MM.1S (cell line): ENCODE results near the gene ELAVL4.
"Not testable (repeated sequence)": the region's sequence is repeated elsewhere in the genome, so short reads cannot be mapped to it uniquely, and the experiment has no call there.

Experiments
- DNase-seq: peaks from one replicate; pipeline ENCODE4 v3.0.0-alpha.2; 2015
- H2AFZ ChIP-seq: fragments of 300-600 bp; sonication (generic); 2 replicates; pipeline ENCODE4 v1.6.0; 2016; ENCODE audit warnings: antibody characterized with exemption, low read length
- H3F3A ChIP-seq: fragments of 300-600 bp; sonication (generic); 2 replicates; pipeline ENCODE4 v1.6.1; 2016; ENCODE audit warnings: mild to moderate bottlenecking, antibody characterized with exemption, low read length, moderate library complexity, mixed read lengths; ENCODE audit not compliant: insufficient read depth
- H3K27ac ChIP-seq: fragments of 300-600 bp; sonication (generic); 2 replicates; pipeline ENCODE4 v1.5.1; 2016; ENCODE audit warnings: mild to moderate bottlenecking, low read length
- H3K27me3 ChIP-seq: fragments of 300-600 bp; sonication (generic); replicated peaks from 2 replicates; pipeline ENCODE4 v1.6.0; 2016; ENCODE audit warnings: low read length; ENCODE audit not compliant: insufficient read depth
- H3K36me3 ChIP-seq: fragments of 300-600 bp; sonication (generic); replicated peaks from 2 replicates; pipeline ENCODE4 v1.6.1; 2016; ENCODE audit warnings: mild to moderate bottlenecking, low read length, mixed read lengths; ENCODE audit not compliant: insufficient read depth
- H3K4me1 ChIP-seq: fragments of 300-600 bp; sonication (generic); 2 replicates; pipeline ENCODE4 v1.6.1; 2016; ENCODE audit warnings: low read length, mixed read lengths
- H3K4me2 ChIP-seq: fragments of 300-600 bp; sonication (generic); 2 replicates; pipeline ENCODE4 v1.6.0; 2016; ENCODE audit warnings: low read depth, low read length
- H3K4me3 ChIP-seq: fragments of 300-600 bp; sonication (generic); 2 replicates; pipeline ENCODE4 v1.5.1; 2016; ENCODE audit warnings: low read length, mixed read lengths
- H3K79me2 ChIP-seq: fragments of 300-600 bp; sonication (generic); 2 replicates; pipeline ENCODE4 v1.6.1; 2016; ENCODE audit warnings: mixed run types, low read length, mixed read lengths
- H3K9ac ChIP-seq: fragments of 300-600 bp; sonication (generic); 2 replicates; pipeline ENCODE4 v1.6.1; 2016; ENCODE audit warnings: low read length, mixed read lengths
- H3K9me2 ChIP-seq: fragments of 300-600 bp; sonication (generic); replicated peaks from 2 replicates; pipeline ENCODE4 v1.6.1; 2016; ENCODE audit warnings: mild to moderate bottlenecking, low read length, mixed read lengths; ENCODE audit not compliant: insufficient read depth
- H3K9me3 ChIP-seq: fragments of 300-600 bp; sonication (generic); replicated peaks from 2 replicates; pipeline ENCODE4 v1.6.1; 2016; ENCODE audit warnings: mild to moderate bottlenecking, low read length, mixed read lengths; ENCODE audit not compliant: insufficient read depth
- H4K20me1 ChIP-seq: fragments of 300-600 bp; sonication (generic); 2 replicates; pipeline ENCODE4 v1.6.1; 2016; ENCODE audit warnings: mild to moderate bottlenecking, low read length, moderate library complexity, mixed read lengths; ENCODE audit not compliant: insufficient read depth
- EZH2 ChIP-seq: fragments of 300-600 bp; sonication (generic); optimal IDR thresholded peaks from 2 replicates; pipeline ENCODE3; 2017; ENCODE audit warnings: low read depth, mild to moderate bottlenecking, antibody characterized with exemption, low read length, mixed read lengths
- EZH2phosphoT487 ChIP-seq: fragments of 300-600 bp; sonication (generic); IDR thresholded peaks from 2 replicates; pipeline ENCODE4 v1.6.1; 2018; ENCODE audit warnings: antibody characterized with exemption, low read length
- TF ChIP-seq, protein P1 (sequence below): fragments of 300-600 bp; sonication (generic); IDR thresholded peaks from 2 replicates; pipeline ENCODE4 v1.5.1; 2016; ENCODE audit warnings: antibody characterized with exemption, low read length, mixed read lengths

The ELAVL4 gene

DNA sequence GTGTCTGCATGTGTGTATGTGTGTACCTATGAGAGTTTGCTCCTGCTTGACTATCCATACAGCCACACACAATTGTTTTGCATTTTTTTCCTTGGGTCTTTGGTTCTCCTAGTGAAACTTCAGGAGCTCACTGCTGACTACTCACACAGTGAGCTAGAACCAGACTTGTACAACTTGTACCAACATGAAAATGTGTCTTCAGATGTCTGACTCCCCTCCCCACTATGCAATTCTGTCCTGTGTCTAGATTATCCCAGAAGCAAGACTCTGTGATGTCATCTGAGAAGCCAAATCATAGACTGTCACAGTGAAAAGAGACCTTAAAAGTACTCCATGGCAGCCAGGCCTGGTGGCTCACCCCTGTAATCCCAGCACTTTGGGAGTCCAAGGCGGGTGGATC is 49.7 kb downstream of the ELAVL4 start:
- Histone ChIP-seq H3K79me2 (no peaks in the 10 kb centered on the region), H3K9ac (no peak overlapping the region), H3K27ac (no peak overlapping the region), H3K4me2 (no peak overlapping the region), H3K9me2 (no peaks in the 10 kb centered on the region), H3K36me3 (no peaks in the 10 kb centered on the region), H3F3A (no peaks in the 10 kb centered on the region), H4K20me1 (no peaks in the 10 kb centered on the region), H3K27me3 (no peaks in the 10 kb centered on the region), H3K4me1 (no peaks in the 10 kb centered on the region), H3K4me3 (no peak overlapping the region), H3K9me3 (no peaks in the 10 kb centered on the region), H2AFZ (no peak overlapping the region)
- no peak for DNase-seq
- TF ChIP-seq EZH2 = no peak
- TF ChIP-seq, protein P1, sequence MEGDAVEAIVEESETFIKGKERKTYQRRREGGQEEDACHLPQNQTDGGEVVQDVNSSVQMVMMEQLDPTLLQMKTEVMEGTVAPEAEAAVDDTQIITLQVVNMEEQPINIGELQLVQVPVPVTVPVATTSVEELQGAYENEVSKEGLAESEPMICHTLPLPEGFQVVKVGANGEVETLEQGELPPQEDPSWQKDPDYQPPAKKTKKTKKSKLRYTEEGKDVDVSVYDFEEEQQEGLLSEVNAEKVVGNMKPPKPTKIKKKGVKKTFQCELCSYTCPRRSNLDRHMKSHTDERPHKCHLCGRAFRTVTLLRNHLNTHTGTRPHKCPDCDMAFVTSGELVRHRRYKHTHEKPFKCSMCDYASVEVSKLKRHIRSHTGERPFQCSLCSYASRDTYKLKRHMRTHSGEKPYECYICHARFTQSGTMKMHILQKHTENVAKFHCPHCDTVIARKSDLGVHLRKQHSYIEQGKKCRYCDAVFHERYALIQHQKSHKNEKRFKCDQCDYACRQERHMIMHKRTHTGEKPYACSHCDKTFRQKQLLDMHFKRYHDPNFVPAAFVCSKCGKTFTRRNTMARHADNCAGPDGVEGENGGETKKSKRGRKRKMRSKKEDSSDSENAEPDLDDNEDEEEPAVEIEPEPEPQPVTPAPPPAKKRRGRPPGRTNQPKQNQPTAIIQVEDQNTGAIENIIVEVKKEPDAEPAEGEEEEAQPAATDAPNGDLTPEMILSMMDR = no peak
- TF ChIP-seq EZH2phosphoT487 = no peak

- Histone ChIP-seq H2AFZ (no peak overlapping the region), H3K9ac (no peak overlapping the region), H3K4me3 (no peak overlapping the region), H3K4me2 (no peak overlapping the region), H3K79me2 (no peaks in the 10 kb centered on the region), H3K27ac (no peak overlapping the region), H3K9me2 (no peaks in the 10 kb centered on the region), H3K36me3 (no peaks in the 10 kb centered on the region), H3K4me1 (no peaks in the 10 kb centered on the region), H3K27me3 (no peaks in the 10 kb centered on the region), H4K20me1 (no peaks in the 10 kb centered on the region), H3F3A (no peaks in the 10 kb centered on the region), H3K9me3 (no peaks in the 10 kb centered on the region)
- TF ChIP-seq, protein P1 = no peak
- TF ChIP-seq EZH2phosphoT487 = no peak
- DNase-seq = no peak
Measured at GRCh38 chr1:50163680-50164079, 55.0 kb downstream of the ELAVL4 start.

DNA sequence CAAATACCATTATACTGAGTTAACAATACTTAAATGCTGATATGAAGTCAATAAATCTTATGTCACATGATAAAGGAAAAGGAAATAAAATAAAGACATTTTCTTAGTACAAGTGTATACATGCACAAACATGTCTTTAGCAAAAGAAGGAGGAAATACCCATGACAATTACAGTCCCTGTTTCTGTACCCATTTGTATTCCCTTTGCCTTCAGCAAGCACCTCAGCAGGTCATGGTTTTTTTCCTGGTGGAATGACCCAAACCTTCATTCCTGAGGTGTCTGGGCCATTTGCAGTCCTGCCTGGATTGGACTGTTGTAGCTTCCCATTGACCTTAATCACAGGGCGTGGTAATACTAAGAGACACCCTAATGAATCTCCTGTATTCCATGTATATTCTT is 57.6 kb downstream of the ELAVL4 start:
- not testable (repeated sequence) for H3K9me2 ChIP-seq, H3K4me2 ChIP-seq, H3K9me3 ChIP-seq, H3K27me3 ChIP-seq, H3K36me3 ChIP-seq, H3K27ac ChIP-seq, H3K79me2 ChIP-seq, H4K20me1 ChIP-seq, H3K9ac ChIP-seq, H3K4me1 ChIP-seq, H3F3A ChIP-seq, DNase-seq, H3K4me3 ChIP-seq, H2AFZ ChIP-seq

DNA sequence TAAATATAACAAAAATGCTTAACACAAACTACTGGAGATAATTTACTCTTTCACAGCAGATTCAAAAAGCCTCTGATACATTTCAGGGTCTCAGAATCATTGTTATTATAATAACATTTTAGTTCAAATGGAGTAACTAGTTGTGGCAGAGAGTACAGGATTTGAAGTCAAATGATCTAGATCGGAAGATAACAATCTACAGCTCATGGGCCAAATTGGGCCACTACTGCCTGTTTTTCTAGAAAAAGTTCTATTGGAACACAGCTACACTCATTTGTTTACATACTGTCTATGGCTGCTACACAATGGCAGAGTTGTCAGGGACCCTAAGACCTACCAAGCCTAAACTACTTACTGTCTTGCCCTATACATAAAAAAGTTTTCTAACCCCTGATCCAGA is 63.6 kb downstream of the ELAVL4 start:
- Histone ChIP-seq H3K4me3 (no peak overlapping the region), H3K27me3 (no peaks in the 10 kb centered on the region), H3K9ac (no peak overlapping the region), H3K9me3 (no peaks in the 10 kb centered on the region), H3K4me1 (no peaks in the 10 kb centered on the region), H3K9me2 (no peaks in the 10 kb centered on the region), H3F3A (no peaks in the 10 kb centered on the region), H3K27ac (no peak overlapping the region), H3K4me2 (no peak overlapping the region), H2AFZ (no peak overlapping the region), H3K79me2 (no peaks in the 10 kb centered on the region), H3K36me3 (no peaks in the 10 kb centered on the region), H4K20me1 (no peaks in the 10 kb centered on the region)
- TF ChIP-seq, protein P1 = no peak
- no peak for TF ChIP-seq EZH2
- TF ChIP-seq EZH2phosphoT487 = no peak
- DNase-seq = no peak
